Naive thymus-derived CD4-positive, alpha-beta T cell (primary cell): Measurements from ENCODE around the gene APOL4. TPM values are rescaled to one million over a fixed set of nuclear protein-coding genes. Genes with fewer than 3 reads are reported as not detected.
A peak's percentile ranks its signal among the peaks of the same experiment; 100 is the strongest.
"Not testable (repeated sequence)": the region's sequence is repeated elsewhere in the genome, so short reads cannot be mapped to it uniquely, and the experiment has no call there.

Source experiments
- ATAC-seq: fragments of 150-1000 bp; cut with Tn5 transposase; 2 replicates; pipeline ENCODE4 v1.10.0; 2021; ENCODE audit warnings: mild to moderate bottlenecking, moderate library complexity
- CTCF ChIA-PET: fragments of 350-600 bp; sonication (Branson Sonifier 250); formaldehyde crosslinking; loops from one replicate; lab custom pipeline; 2021; ENCODE audit warnings: antibody characterized with exemption; lab: Charles Lee
- POLR2A ChIA-PET: fragments of 350-600 bp; sonication (Branson Sonifier 250); formaldehyde crosslinking; loops from one replicate; lab custom pipeline; 2021; ENCODE audit warnings: antibody characterized with exemption, inconsistent platforms; lab: Charles Lee
- DNase-seq, 9 donors: peaks; one replicate each; pipeline versions ENCODE4 v3.0.0 to v3.0.0-alpha.2; 2020 to 2022; ENCODE audit warnings: mixed read lengths in 1 of 9
- H3K27ac ChIP-seq: one replicate; pipeline ENCODE4 v1.7.0; 2013; ENCODE audit warnings: mild to moderate bottlenecking, low read depth, low read length, moderate library complexity
- H3K27me3 ChIP-seq, 2 donors: one replicate each; pipeline ENCODE4 v1.7.0; 2013; ENCODE audit warnings: low read length in 2 of 2, mild to moderate bottlenecking in 2 of 2, moderate library complexity in 2 of 2; ENCODE audit not compliant: control insufficient read depth in 2 of 2, insufficient read depth in 2 of 2
- H3K36me3 ChIP-seq, 3 experiments: 1 replicate in 2 of 3; 2 replicates in 1 of 3; pipeline ENCODE4 v1.7.0; 2013; ENCODE audit warnings: low read length in 3 of 3, mild to moderate bottlenecking in 3 of 3, moderate library complexity in 1 of 3; ENCODE audit not compliant: insufficient read depth in 3 of 3, control insufficient read depth in 2 of 3
- H3K4me1 ChIP-seq, 2 donors: one replicate each; pipeline ENCODE4 v1.7.0; 2013; ENCODE audit warnings: low read length in 2 of 2, mild to moderate bottlenecking in 2 of 2, moderate library complexity in 1 of 2; ENCODE audit not compliant: control insufficient read depth in 2 of 2, insufficient read depth in 2 of 2
- H3K4me3 ChIP-seq: 2 replicates; pipeline ENCODE4 v1.7.0; 2013; ENCODE audit warnings: mild to moderate bottlenecking, low read length
- H3K9me3 ChIP-seq, 3 experiments: 1 replicate in 2 of 3; 2 replicates in 1 of 3; pipeline ENCODE4 v1.7.0; 2013; ENCODE audit warnings: low read length in 3 of 3; ENCODE audit not compliant: control insufficient read depth in 2 of 3
- H3K27ac Mint-ChIP-seq, 9 donors: one replicate each; pipeline ENCODE4 v1.8.0; 2020 to 2022; ENCODE audit warnings: mixed read lengths in 9 of 9, mild to moderate bottlenecking in 8 of 9, moderate library complexity in 5 of 9, inconsistent platforms in 2 of 9
- H3K27me3 Mint-ChIP-seq, 5 donors: one replicate each; pipeline ENCODE4 v1.8.0; 2021 to 2022; ENCODE audit warnings: mixed read lengths in 5 of 5, mild to moderate bottlenecking in 1 of 5
- H3K36me3 Mint-ChIP-seq, 5 donors: one replicate each; pipeline ENCODE4 v1.8.0; 2020 to 2022; ENCODE audit warnings: mixed read lengths in 5 of 5, mild to moderate bottlenecking in 3 of 5, inconsistent platforms in 1 of 5
- H3K4me1 Mint-ChIP-seq, 7 donors: one replicate each; pipeline ENCODE4 v1.8.0; 2020 to 2022; ENCODE audit warnings: mixed read lengths in 7 of 7, mild to moderate bottlenecking in 3 of 7, inconsistent platforms in 1 of 7
- H3K4me3 Mint-ChIP-seq, 10 donors: one replicate each; pipeline ENCODE4 v1.8.0; 2020 to 2022; ENCODE audit warnings: mild to moderate bottlenecking in 10 of 10, mixed read lengths in 10 of 10, moderate library complexity in 6 of 10, inconsistent platforms in 2 of 10
- H3K9me3 Mint-ChIP-seq, 11 donors: one replicate each; pipeline ENCODE4 v1.8.0; 2020 to 2022; ENCODE audit warnings: mixed read lengths in 11 of 11, mild to moderate bottlenecking in 4 of 11, inconsistent platforms in 1 of 11, moderate library complexity in 1 of 11
- intact Hi-C, 2 donors: fragments of 100-400 bp; cut with micrococcal nuclease; formaldehyde crosslinking; loops; one replicate each; pipeline ENCODE4 v1.15.1; 2023
- polyA plus RNA-seq, 2 donors: library from polyadenylated mRNA; unstranded; fragments of 300-500 nt; fragmentation: Illumina TruSeq; gene quantifications; one replicate each; pipeline ENCODE4 v1.2.3, GENCODE V29; 2021
- total RNA-seq, 6 experiments: library from RNA in 5 of 6; stranded (reverse) in 5 of 6; gene quantifications; 1 replicate in 5 of 6; 2 replicates in 1 of 6; pipeline ENCODE4 v1.2.3 and lab custom pipeline; 2021 to 2026

Gene APOL4
- total and polyA plus RNA-seq, 7 experiments from 2014 or later = 1.2 TPM; not detected in 6

DNA sequence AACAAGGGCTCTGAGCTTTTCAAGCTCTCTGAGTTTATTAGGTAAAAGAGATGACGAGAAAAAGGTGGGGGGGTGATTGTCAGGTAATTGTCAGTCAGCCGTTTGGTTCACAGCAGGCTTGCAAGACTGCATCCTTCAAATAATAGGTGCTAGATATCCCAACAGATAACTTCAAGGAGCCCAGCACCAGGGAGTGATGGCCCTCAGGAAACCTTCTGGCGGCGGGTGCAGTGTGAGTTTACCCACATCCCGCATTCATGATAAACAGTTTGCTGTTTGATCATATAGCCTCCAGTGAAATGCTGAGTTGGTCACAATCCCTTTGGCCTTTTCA, 39.8 kb downstream of the APOL4 start:
- ChIA-PET CTCF (interaction anchor here (1.5 to 6.7 kb wide), 2 partner anchors 12 to 19 kb away, joined by 7 to 71 read pairs; no protein-coding TSS in a partner anchor), POLR2A (interaction anchor here (1.2 to 1.4 kb wide), 5 partner anchors 12 to 367 kb away, joined by 3 to 6 read pairs (median 3); partner anchors contain the start of genes APOL2 and EIF3D)
- not testable (repeated sequence) for H3K36me3 ChIP-seq, H3K9me3 Mint-ChIP-seq, H3K27me3 ChIP-seq, H3K27me3 Mint-ChIP-seq, H3K9me3 ChIP-seq
- intact Hi-C loops = loop anchor here (2.0 to 10.0 kb wide), 2 partner anchors 77 to 323 kb away; partner anchors contain the start of genes TXN2 (in 2 of the 2) and APOL2 (in 1 of the 2)
- Mint-ChIP-seq H3K4me1 (peaks cover 46 to 97% (median 83%) of the 10 kb centered on the region in 7 donors), H3K4me3 (peak overlapping the region; percentile 89 to 99 (median 97)), H3K27ac (peak overlapping the region; percentile 95 to 99 (median 98)), H3K36me3 (peaks cover 6 to 35% (median 12%) of the 10 kb centered on the region in 5 donors)
- DNase-seq (peak in 2 of 9 donors; percentile 25 to 32), ATAC-seq (peak; percentile 32)
- H3K4me1 ChIP-seq = peaks cover 36 to 53% of the 10 kb centered on the region in 2 donors
- peak overlapping the region; percentile 82 for H3K4me3 ChIP-seq
- peak overlapping the region; percentile 96 for H3K27ac ChIP-seq

DNA sequence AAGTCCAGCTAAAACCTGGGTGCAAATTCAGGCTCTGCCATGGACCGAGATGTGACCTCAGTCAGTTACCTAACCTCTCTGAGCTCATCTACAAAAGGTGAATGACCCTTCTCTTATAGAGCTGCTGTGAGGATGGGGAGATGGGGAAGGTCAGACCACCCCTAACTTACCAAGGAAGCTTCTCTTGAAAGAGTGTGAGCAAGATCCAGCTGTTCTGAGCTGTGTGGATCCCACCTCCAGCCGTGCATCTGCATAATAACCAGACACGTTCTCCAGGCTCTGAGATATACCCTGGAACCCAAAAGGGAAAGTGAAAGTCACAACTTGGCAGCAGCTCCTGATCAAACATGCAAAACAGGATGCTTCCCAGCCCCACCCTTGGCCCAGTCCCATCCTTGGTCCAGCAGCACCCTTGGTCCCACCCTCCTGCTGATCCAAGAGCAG, 41.1 kb downstream of the APOL4 start, which contains the start of gene APOL3:
Gene APOL3, minus strand, starts transcription at position 257 of the 444 bp plus-strand sequence. CDS start 11,700 bp downstream, outside the sequence.
- DNase-seq = peak in 8 of 9 donors; percentile 43 to 65 (median 55)
- Histone ChIP-seq H3K36me3 (no peaks in the 10 kb centered on the region), H3K27me3 (no peaks in the 10 kb centered on the region), H3K4me3 (peak within 1 kb of the TSS; percentile 82), H3K4me1 (peaks cover 37 to 53% of the 10 kb centered on the region in 2 donors), H3K9me3 (no peaks in the 10 kb centered on the region), H3K27ac (peak within 1 kb of the TSS; percentile 96)
- Mint-ChIP-seq H3K4me3 (peak within 1 kb of the TSS; percentile 89 to 99 (median 97)), H3K27me3 (no peaks in the 10 kb centered on the region), H3K36me3 (peaks cover 6 to 43% (median 14%) of the 10 kb centered on the region in 5 donors), H3K9me3 (peaks cover 0 to 4% (median 0%) of the 10 kb centered on the region in 11 donors), H3K27ac (peak within 1 kb of the TSS; percentile 95 to 99 (median 98)), H3K4me1 (peaks cover 43 to 96% (median 83%) of the 10 kb centered on the region in 7 donors)
- CTCF ChIA-PET = interaction anchor here (0.8 to 6.7 kb wide), 6 partner anchors 9 to 310 kb away, joined by 3 to 71 read pairs (median 4); partner anchors contain the start of gene APOL2
- intact Hi-C loops = loop anchor here (1.0 to 10.0 kb wide), 3 partner anchors 20 to 324 kb away; partner anchors contain the start of genes TXN2 (in 2 of the 2) and APOL2 (in 1 of the 2)
- POLR2A ChIA-PET = interaction anchor here (0.6 to 1.5 kb wide), 10 partner anchors 12 to 616 kb away, joined by 3 to 7 read pairs (median 3); partner anchors contain the start of genes APOL1, APOL2, APOL6 and IFT27
- ATAC-seq = peak; percentile 37

DNA sequence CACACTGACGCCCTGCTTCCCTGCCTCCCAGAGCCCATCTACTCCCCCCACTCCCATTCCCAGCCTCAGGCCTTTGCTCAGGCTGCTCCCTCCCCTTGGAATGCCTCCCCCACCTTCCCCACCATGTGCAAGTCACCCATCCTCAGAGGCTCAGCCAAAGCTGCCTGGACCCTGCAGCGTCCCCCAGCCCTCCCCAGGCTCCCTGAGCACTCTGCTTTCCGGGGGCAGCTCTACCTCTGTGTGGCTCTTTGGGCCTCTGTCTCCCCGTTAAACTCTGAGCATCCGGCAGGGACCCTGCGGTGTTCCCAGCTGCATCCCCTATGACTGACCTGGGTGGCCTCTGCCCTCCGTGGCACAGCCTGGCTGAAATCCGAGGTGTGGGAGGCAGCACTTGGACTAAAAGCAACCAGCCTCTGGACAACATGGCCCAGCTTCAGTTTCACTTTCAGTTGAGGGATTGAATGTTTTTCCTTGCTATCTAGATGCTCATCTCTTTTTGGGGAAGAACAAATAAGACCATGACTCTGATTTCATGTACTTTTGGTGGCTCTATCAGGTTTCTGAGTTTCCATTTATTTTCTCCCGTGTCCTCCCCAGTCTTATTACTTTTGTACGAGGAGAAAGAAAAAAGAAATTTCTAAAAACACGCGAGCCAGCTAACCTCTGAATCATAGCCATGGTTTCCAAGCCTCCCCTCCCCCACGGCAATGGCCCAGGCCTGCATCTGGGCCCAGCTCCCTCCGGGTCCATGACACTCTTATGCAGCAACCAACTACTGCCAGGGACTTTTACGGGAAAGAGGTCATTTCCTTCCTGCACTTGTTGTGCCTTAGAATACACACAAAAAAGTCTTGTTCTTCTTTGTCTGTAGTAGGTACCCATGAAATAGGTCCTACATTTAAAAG, 44.8 kb downstream of the APOL4 start:
- Histone ChIP-seq H3K36me3 (peaks cover 0 to 6% (median 3%) of the 10 kb centered on the region in 3 experiments), H3K27me3 (no peaks in the 10 kb centered on the region), H3K9me3 (no peaks in the 10 kb centered on the region), H3K4me1 (peaks cover 63 to 73% of the 10 kb centered on the region in 2 donors), H3K27ac (peak overlapping the region; percentile 96), H3K4me3 (peak overlapping the region; percentile 59)
- CTCF ChIA-PET = interaction anchor here (0.7 to 1.4 kb wide), 3 partner anchors 15 to 29 kb away, joined by 3 to 5 read pairs (median 3); no protein-coding TSS in a partner anchor
- intact Hi-C loops = loop anchor here in 1 of 2 donors (2.0 kb wide), 1 partner anchor 82 kb away; the partner anchor contains the start of gene APOL2
- POLR2A ChIA-PET = interaction anchor here (0.5 to 1.1 kb wide), 5 partner anchors 9 to 202 kb away, joined by 3 to 4 read pairs (median 3); no protein-coding TSS in a partner anchor
- Mint-ChIP-seq H3K9me3 (peaks cover 0 to 6% (median 2%) of the 10 kb centered on the region in 11 donors), H3K27ac (peak overlapping the region; percentile 94 to 99 (median 98)), H3K36me3 (peaks cover 14 to 78% (median 30%) of the 10 kb centered on the region in 5 donors), H3K4me3 (peak overlapping the region; percentile 89 to 98 (median 97)), H3K27me3 (no peaks in the 10 kb centered on the region), H3K4me1 (peaks cover 75 to 99% (median 86%) of the 10 kb centered on the region in 7 donors)
- DNase-seq (peak; percentile 43 to 77 (median 59)), ATAC-seq (peak; percentile 84)

DNA sequence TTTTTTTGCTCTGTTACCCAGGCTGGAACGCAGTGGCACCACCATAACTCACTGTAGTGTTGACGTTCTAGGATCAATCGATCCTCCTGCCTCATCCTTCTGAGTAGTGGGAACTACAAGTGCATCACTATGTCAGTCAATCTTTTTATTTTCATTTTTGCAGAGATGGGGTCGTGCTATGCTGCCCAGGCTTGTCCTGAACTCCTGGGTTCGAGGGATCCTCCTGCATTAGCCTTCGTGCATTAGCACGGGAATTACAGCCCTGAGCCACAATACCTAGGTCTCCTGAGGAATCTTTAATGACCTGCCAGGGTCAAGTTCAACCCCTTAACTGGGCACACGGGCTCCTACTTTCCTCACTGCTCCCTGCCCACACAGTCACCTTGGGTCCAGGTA, 45.5 kb downstream of the APOL4 start:
- peak overlapping the region; percentile 59 for H3K4me3 ChIP-seq
- H3K27ac Mint-ChIP-seq = peak overlapping the region; percentile 94 to 99 (median 98)
- peaks cover 0 to 6% (median 3%) of the 10 kb centered on the region in 3 experiments for H3K36me3 ChIP-seq
- no peak for DNase-seq
- H3K4me1 ChIP-seq = peaks cover 61 to 73% of the 10 kb centered on the region in 2 donors
- H3K9me3 ChIP-seq = no peaks in the 10 kb centered on the region
- H3K4me1 Mint-ChIP-seq = peaks cover 76 to 99% (median 86%) of the 10 kb centered on the region in 7 donors
- CTCF ChIA-PET = interaction anchor here (0.7 to 1.4 kb wide), 2 partner anchors 14 to 24 kb away, joined by 3 to 5 read pairs; no protein-coding TSS in a partner anchor
- intact Hi-C loops = loop anchor here in 1 of 2 donors (2.0 kb wide), 1 partner anchor 83 kb away; the partner anchor contains the start of gene APOL2
- ATAC-seq = no peak
- H3K9me3 Mint-ChIP-seq = peaks cover 0 to 8% (median 3%) of the 10 kb centered on the region in 11 donors
- H3K36me3 Mint-ChIP-seq = peaks cover 16 to 84% (median 33%) of the 10 kb centered on the region in 5 donors
- POLR2A ChIA-PET = interaction anchor here (1.5 kb wide), 1 partner anchor 8 kb away, joined by 5 read pairs; no protein-coding TSS in a partner anchor
- H3K27ac ChIP-seq = peak overlapping the region; percentile 96
- no peaks in the 10 kb centered on the region for H3K27me3 Mint-ChIP-seq
- H3K27me3 ChIP-seq = no peaks in the 10 kb centered on the region
- H3K4me3 Mint-ChIP-seq = peak overlapping the region; percentile 89 to 98 (median 97)

DNA sequence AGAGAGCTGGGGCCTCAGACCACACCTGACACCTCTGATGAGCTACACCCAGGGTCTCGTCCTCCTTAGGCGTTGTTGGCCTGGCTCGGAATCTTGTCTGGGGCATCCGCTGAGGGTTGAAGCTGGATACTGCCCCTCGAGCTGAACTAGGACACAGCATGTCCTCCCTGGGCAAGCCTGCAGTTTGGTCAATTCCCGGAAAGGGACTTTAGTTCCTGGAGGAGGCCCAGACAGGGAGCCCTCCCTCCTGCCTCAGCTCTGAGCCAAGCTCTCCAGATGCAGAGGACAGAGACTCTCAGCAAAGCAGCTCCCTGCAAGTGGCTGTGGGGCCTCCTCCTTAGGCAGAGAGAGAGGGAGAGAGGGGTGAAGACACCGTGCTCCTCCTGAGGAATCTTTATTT, 45.9 kb downstream of the APOL4 start:
- POLR2A ChIA-PET = interaction anchor here (1.0 to 1.5 kb wide), 2 partner anchors 8 to 10 kb away, joined by 3 to 5 read pairs; no protein-coding TSS in a partner anchor
- peak overlapping the region; percentile 59 for H3K4me3 ChIP-seq

More for the DNA sequence above, 45.9 kb downstream of the APOL4 start:
- Histone ChIP-seq H3K9me3 (no peaks in the 10 kb centered on the region), H3K36me3 (peaks cover 0 to 6% (median 3%) of the 10 kb centered on the region in 3 experiments), H3K27ac (peak overlapping the region; percentile 96), H3K27me3 (no peaks in the 10 kb centered on the region), H3K4me1 (peaks cover 61 to 73% of the 10 kb centered on the region in 2 donors)
- peak overlapping the region; percentile 62 to 99 (median 98) for H3K27ac Mint-ChIP-seq
- H3K36me3 Mint-ChIP-seq = peaks cover 16 to 87% (median 33%) of the 10 kb centered on the region in 5 donors
- peak overlapping the region; percentile 89 to 98 (median 97) for H3K4me3 Mint-ChIP-seq
- ATAC-seq (no peak), DNase-seq (no peak)
- CTCF ChIA-PET = interaction anchor here (1.2 to 1.4 kb wide), 2 partner anchors 24 to 26 kb away, joined by 5 to 6 read pairs; no protein-coding TSS in a partner anchor
- H3K4me1 Mint-ChIP-seq = peaks cover 76 to 99% (median 86%) of the 10 kb centered on the region in 7 donors
- peaks cover 0 to 8% (median 3%) of the 10 kb centered on the region in 11 donors for H3K9me3 Mint-ChIP-seq
- intact Hi-C loops = loop anchor here in 1 of 2 donors (2.0 kb wide), 1 partner anchor 83 kb away; the partner anchor contains the start of gene APOL2
- no peaks in the 10 kb centered on the region for H3K27me3 Mint-ChIP-seq
